Measurements from ENCODE around the gene IBTK. TPM values are rescaled to one million over a fixed set of nuclear protein-coding genes. Genes with fewer than 3 reads are reported as not detected.
"Not testable (repeated sequence)": the region's sequence is repeated elsewhere in the genome, so short reads cannot be mapped to it uniquely, and the experiment has no call there.

Gene IBTK, protein sequence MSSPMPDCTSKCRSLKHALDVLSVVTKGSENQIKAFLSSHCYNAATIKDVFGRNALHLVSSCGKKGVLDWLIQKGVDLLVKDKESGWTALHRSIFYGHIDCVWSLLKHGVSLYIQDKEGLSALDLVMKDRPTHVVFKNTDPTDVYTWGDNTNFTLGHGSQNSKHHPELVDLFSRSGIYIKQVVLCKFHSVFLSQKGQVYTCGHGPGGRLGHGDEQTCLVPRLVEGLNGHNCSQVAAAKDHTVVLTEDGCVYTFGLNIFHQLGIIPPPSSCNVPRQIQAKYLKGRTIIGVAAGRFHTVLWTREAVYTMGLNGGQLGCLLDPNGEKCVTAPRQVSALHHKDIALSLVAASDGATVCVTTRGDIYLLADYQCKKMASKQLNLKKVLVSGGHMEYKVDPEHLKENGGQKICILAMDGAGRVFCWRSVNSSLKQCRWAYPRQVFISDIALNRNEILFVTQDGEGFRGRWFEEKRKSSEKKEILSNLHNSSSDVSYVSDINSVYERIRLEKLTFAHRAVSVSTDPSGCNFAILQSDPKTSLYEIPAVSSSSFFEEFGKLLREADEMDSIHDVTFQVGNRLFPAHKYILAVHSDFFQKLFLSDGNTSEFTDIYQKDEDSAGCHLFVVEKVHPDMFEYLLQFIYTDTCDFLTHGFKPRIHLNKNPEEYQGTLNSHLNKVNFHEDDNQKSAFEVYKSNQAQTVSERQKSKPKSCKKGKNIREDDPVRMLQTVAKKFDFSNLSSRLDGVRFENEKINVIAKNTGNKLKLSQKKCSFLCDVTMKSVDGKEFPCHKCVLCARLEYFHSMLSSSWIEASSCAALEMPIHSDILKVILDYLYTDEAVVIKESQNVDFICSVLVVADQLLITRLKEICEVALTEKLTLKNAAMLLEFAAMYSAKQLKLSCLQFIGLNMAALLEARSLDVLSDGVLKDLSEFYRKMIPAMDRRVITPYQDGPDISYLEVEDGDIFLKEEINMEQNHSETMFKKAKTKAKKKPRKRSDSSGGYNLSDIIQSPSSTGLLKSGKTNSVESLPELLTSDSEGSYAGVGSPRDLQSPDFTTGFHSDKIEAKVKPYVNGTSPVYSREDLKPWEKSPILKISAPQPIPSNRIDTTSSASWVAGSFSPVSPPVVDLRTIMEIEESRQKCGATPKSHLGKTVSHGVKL (N-terminal part only)
- 10 to 100 TPM; 24.8 TPM for total RNA-seq

GRCh38 chr6:82247505-82248272, at the start of gene IBTK:
Gene IBTK (minus strand): TSS chr6:82247744. CDS start chr6:82240486, 7,258 bp downstream.
- TF ChIP-seq, protein P1, sequence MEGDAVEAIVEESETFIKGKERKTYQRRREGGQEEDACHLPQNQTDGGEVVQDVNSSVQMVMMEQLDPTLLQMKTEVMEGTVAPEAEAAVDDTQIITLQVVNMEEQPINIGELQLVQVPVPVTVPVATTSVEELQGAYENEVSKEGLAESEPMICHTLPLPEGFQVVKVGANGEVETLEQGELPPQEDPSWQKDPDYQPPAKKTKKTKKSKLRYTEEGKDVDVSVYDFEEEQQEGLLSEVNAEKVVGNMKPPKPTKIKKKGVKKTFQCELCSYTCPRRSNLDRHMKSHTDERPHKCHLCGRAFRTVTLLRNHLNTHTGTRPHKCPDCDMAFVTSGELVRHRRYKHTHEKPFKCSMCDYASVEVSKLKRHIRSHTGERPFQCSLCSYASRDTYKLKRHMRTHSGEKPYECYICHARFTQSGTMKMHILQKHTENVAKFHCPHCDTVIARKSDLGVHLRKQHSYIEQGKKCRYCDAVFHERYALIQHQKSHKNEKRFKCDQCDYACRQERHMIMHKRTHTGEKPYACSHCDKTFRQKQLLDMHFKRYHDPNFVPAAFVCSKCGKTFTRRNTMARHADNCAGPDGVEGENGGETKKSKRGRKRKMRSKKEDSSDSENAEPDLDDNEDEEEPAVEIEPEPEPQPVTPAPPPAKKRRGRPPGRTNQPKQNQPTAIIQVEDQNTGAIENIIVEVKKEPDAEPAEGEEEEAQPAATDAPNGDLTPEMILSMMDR (IDR thresholded peaks at IDR 0.05), result peak in 1 of 2 donors; percentile 19
- DNase-seq (ENCODE audit: low spot score), result peak; percentile 98
- Histone ChIP-seq H3K4me3 (peak within 1 kb of the TSS; percentile 77 to 94), H3K36me3 (no peaks in the 10 kb centered on the region), H3K27ac (peak within 1 kb of the TSS; percentile 94 to 97), H3K4me1 (peaks cover 0 to 38% of the 10 kb centered on the region in 2 donors), H3K9me3 (no peaks in the 10 kb centered on the region), H3K27me3 (no peaks in the 10 kb centered on the region)

DNA sequence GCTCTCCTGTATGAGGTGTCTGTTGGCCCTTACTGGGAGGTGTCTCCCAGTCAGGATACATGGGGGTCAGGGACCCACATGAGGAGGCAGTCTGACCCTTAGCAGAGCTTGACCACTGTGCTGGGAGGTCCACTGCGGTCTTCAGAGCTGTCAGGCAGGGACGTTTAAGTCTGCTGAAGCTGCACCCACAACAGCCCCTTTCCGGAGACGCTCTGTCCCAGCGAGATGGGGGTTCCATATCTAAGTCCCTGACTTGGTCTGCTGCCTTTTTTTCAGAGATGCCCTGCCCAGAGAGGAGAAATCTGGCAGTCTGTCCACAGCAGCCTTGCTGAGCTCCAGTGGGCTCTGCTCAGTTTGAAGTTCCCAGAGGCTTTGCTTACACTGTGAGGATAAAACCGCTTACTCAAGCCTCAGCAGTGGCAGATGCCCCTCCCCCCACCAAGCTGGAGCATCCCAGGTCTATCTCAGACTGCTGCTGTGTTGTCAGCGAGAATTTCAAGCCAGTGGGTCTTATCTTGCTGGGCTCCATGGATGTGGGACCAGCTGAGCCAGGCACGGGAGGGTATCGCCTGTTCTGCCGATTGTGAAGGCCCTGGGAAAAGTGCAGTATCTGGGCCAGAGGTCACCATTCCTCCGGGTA, 36.3 kb upstream of the IBTK start:
- Histone ChIP-seq H3K27me3 (no peaks in the 10 kb centered on the region), H3K27ac (no peak overlapping the region), H3K9me3 (no peaks in the 10 kb centered on the region), H3K36me3 (no peaks in the 10 kb centered on the region), H3K4me1 (no peaks in the 10 kb centered on the region), H3K4me3 (no peak overlapping the region)
- TF ChIP-seq, protein P1 (IDR thresholded peaks at IDR 0.05), result no peak
- no peak for DNase-seq (ENCODE audit: low spot score)

DNA sequence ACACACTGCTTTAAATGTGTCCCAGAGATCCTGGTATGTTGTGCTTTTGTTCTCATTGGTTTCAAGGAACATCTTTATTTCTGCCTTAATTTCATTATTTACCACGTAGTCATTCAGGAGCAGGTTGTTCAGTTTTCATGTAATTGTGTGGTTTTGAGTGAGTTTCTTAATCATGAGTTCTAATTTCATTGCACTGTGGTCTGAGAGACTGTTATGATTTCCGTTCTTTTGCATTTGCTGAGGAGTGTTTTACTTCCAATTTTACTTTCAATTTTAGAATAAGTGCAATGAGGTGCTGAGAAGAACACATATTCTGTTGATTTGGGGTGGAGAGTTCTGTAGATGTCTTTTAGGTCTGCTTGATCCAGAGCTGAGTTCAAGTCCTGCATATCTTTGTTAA, 34.0 kb upstream of the IBTK start:
- H3K36me3 ChIP-seq; H3K9me3 ChIP-seq; H3K4me1 ChIP-seq; H3K27me3 ChIP-seq; H3K27ac ChIP-seq; H3K4me3 ChIP-seq; DNase-seq (ENCODE audit: low spot score): not testable (repeated sequence)

GRCh38 chr6:82277686-82278085, 30.1 kb upstream of the IBTK start:
- Histone ChIP-seq H3K4me1 (no peaks in the 10 kb centered on the region), H3K27me3 (no peaks in the 10 kb centered on the region)
- no peak for DNase-seq (ENCODE audit: low spot score)

GRCh38 chr6:82275686-82276085, 28.1 kb upstream of the IBTK start:
- no peak for DNase-seq (ENCODE audit: low spot score)
- H3K27ac ChIP-seq, result no peak overlapping the region
- no peaks in the 10 kb centered on the region for H3K9me3 ChIP-seq

More at GRCh38 chr6:82277686-82278085, 30.1 kb upstream of the IBTK start:
- H3K9me3 ChIP-seq, result no peaks in the 10 kb centered on the region
- no peak overlapping the region for H3K27ac ChIP-seq
- TF ChIP-seq, protein P1 (IDR thresholded peaks at IDR 0.05), result no peak
- no peaks in the 10 kb centered on the region for H3K36me3 ChIP-seq
- no peak overlapping the region for H3K4me3 ChIP-seq

More at GRCh38 chr6:82275686-82276085, 28.1 kb upstream of the IBTK start:
- no peaks in the 10 kb centered on the region for H3K36me3 ChIP-seq
- no peaks in the 10 kb centered on the region for H3K27me3 ChIP-seq
- H3K4me3 ChIP-seq, result no peak overlapping the region
- TF ChIP-seq, protein P1 (IDR thresholded peaks at IDR 0.05), result no peak
- H3K4me1 ChIP-seq, result no peaks in the 10 kb centered on the region

Data from right atrium auricular region (tissue), 2 donors.